CD4-positive, alpha-beta T cell treated with Interleukin-10 for 1 hour (primary cell): ENCODE measurements around the gene ZNF322.

Source experiments
- DNase-seq: peaks from one replicate; pipeline ENCODE4 v3.0.0-alpha.2; 2020

The ZNF322 gene

GRCh38 chr6:26613689-26614683 is 45.6 kb downstream of the ZNF322 start:
- peak; percentile 25 for DNase-seq

- no peak for DNase-seq
Measured at GRCh38 chr6:26613201-26613600, 46.3 kb downstream of the ZNF322 start.

- no peak for DNase-seq
Measured at GRCh38 chr6:26611599-26611998, 47.9 kb downstream of the ZNF322 start.

- no peak for DNase-seq
Measured at GRCh38 chr6:26609463-26609862, 50.1 kb downstream of the ZNF322 start.

- DNase-seq = peak; percentile 79
Measured at GRCh38 chr6:26607434-26608230, 51.9 kb downstream of the ZNF322 start.

GRCh38 chr6:26604797-26605196 is 54.7 kb downstream of the ZNF322 start:
- DNase-seq = no peak

GRCh38 chr6:26604026-26604425 is 55.5 kb downstream of the ZNF322 start:
- DNase-seq = no peak

GRCh38 chr6:26602262-26602661 is 57.3 kb downstream of the ZNF322 start:
- no peak for DNase-seq

GRCh38 chr6:26600759-26601158 is 58.8 kb downstream of the ZNF322 start:
- DNase-seq = no peak

- DNase-seq = no peak
Measured at GRCh38 chr6:26599591-26599990, 60.0 kb downstream of the ZNF322 start.

- no peak for DNase-seq
Measured at GRCh38 chr6:26599134-26599533, 60.4 kb downstream of the ZNF322 start.

- DNase-seq = no peak
Measured at GRCh38 chr6:26598267-26598666, 61.3 kb downstream of the ZNF322 start.

GRCh38 chr6:26597821-26598220 is 61.7 kb downstream of the ZNF322 start:
- no peak for DNase-seq

- DNase-seq = no peak
Measured at GRCh38 chr6:26597389-26597766, 62.2 kb downstream of the ZNF322 start.

GRCh38 chr6:26596579-26597388 is 62.8 kb downstream of the ZNF322 start, which contains the start of gene ABT1:
Gene ABT1, plus strand, starts transcription at chr6:26596953. Its CDS starts 30 bp downstream, at chr6:26596983.
- peak; percentile 98 for DNase-seq

- peak; percentile 87 for DNase-seq
Measured at GRCh38 chr6:26595669-26596269, 63.8 kb downstream of the ZNF322 start.

- DNase-seq = peak; percentile 41
Measured at GRCh38 chr6:26594730-26595632, 64.6 kb downstream of the ZNF322 start.

- no peak for DNase-seq
Measured at GRCh38 chr6:26594131-26594498, 65.4 kb downstream of the ZNF322 start.

GRCh38 chr6:26593278-26594130 is 66.0 kb downstream of the ZNF322 start:
- DNase-seq = no peak

GRCh38 chr6:26592649-26593048 is 66.9 kb downstream of the ZNF322 start:
- DNase-seq = no peak
